ENCODE results near the gene IRF2BP2. TPM values are rescaled to one million over a fixed set of nuclear protein-coding genes. Genes with fewer than 3 reads are reported as not detected.

Gene IRF2BP2
- total and polyA plus RNA-seq, 10 of the 15 experiments (the other 5 are each of a cell fraction or from before 2014, with no cell fraction given): 7.5 to 114 (median 52.3) TPM

- no peaks in the 10 kb centered on the region for H3K27me3 ChIP-seq (replicated peaks in 1 of 2; ENCODE audit: control insufficient read depth in 2 of 2, insufficient read depth in 2 of 2, low read length in 1 of 2)
- no peak overlapping the region for H3K27ac ChIP-seq (ENCODE audit: control insufficient read depth, insufficient read depth)
- WGBS (ENCODE audit: insufficient coverage, insufficient replicate concordance, low lambda C conversion rate, missing lambda C conversion rate): 84% methylated on average over 14 of the region's 14 CpGs
- ChIA-PET CTCF (interaction anchor here (1.1 to 1.9 kb wide), 2 partner anchors 14 to 21 kb away, joined by 3 to 6 read pairs; no protein-coding TSS in a partner anchor), RAD21 (ENCODE audit: unreplicated experiment) (no interaction called here), POLR2A (interaction anchor here (1.1 kb wide), 1 partner anchor 81 kb away, joined by 4 read pairs; no protein-coding TSS in a partner anchor), SMC1A (ENCODE audit: uncharacterized antibody, unreplicated experiment) (interaction anchor here (0.5 to 2.3 kb wide), 7 partner anchors 11 to 189 kb away, joined by 3 to 8 read pairs (median 3); no protein-coding TSS in a partner anchor)
- no peaks in the 10 kb centered on the region for H4K20me1 ChIP-seq (ENCODE audit: control insufficient read depth, insufficient read depth)
- H3K36me3 ChIP-seq (ENCODE audit: control insufficient read depth in 2 of 2, insufficient read depth in 2 of 2, low read length in 1 of 2): no peaks in the 10 kb centered on the region
- intact Hi-C loops (cut with micrococcal nuclease; ENCODE audit: unreplicated experiment) (no loop called here), in situ Hi-C loops (cut with MboI) (no loop called here)
- no peak overlapping the region for H2AFZ ChIP-seq (ENCODE audit: control insufficient read depth, low read depth, low read length)
- H3K4me1 ChIP-seq (ENCODE audit: control insufficient read depth, insufficient read depth, low read length): no peaks in the 10 kb centered on the region
- DNase-seq (ENCODE audit: low read depth, low spot score): no peak
- peaks cover 2% of the 10 kb centered on the region; the same call in 2 of the 3 replicates for H3K9me3 ChIP-seq (replicated peaks; ENCODE audit: control insufficient read depth, insufficient read depth, low read length)
- no peak for FAIRE-seq
- TF ChIP-seq BHLHE40 (IDR thresholded peaks at IDR 0.05; ENCODE audit: borderline replicate concordance in 1 of 2, low read depth in 2 of 2, low read length in 1 of 2): 0 out of 4 replicates have a peak, but pooled peaks of 1 of the 2 experiments have one; percentile 12
- no peak for TF ChIP-seq E2F4 (IDR thresholded peaks at IDR 0.05; ENCODE audit: low read depth, low read length)
- H3K79me2 ChIP-seq (ENCODE audit: control insufficient read depth, insufficient read depth, low read length): no peaks in the 10 kb centered on the region
- ATAC-seq: no peak
- no peak overlapping the region for H3K4me2 ChIP-seq (ENCODE audit: control insufficient read depth, insufficient read depth)
- H3K4me3 ChIP-seq: no peak overlapping the region
- BruUV-seq (replicated peaks): no TSS peak
- H3K9ac ChIP-seq (ENCODE audit: control insufficient read depth, insufficient read depth, low read length): no peak overlapping the region
Observed at GRCh38 chr1:234643111-234643849, 33.3 kb upstream of the IRF2BP2 start.

GRCh38 chr1:234642428-234642827 is 32.5 kb upstream of the IRF2BP2 start:
- Histone ChIP-seq H3K4me2 (ENCODE audit: control insufficient read depth, insufficient read depth) (no peak overlapping the region), H4K20me1 (ENCODE audit: control insufficient read depth, insufficient read depth) (no peaks in the 10 kb centered on the region), H3K4me1 (ENCODE audit: control insufficient read depth, insufficient read depth, low read length) (no peaks in the 10 kb centered on the region), H3K79me2 (ENCODE audit: control insufficient read depth, insufficient read depth, low read length) (no peaks in the 10 kb centered on the region), H3K9ac (ENCODE audit: control insufficient read depth, insufficient read depth, low read length) (no peak overlapping the region), H3K9me3 (replicated peaks; ENCODE audit: control insufficient read depth, insufficient read depth, low read length) (peaks cover 2% of the 10 kb centered on the region; the same call in 2 of the 3 replicates), H3K4me3 (no peak overlapping the region), H2AFZ (ENCODE audit: control insufficient read depth, low read depth, low read length) (no peak overlapping the region), H3K27me3 (replicated peaks in 1 of 2; ENCODE audit: control insufficient read depth in 2 of 2, insufficient read depth in 2 of 2, low read length in 1 of 2) (no peaks in the 10 kb centered on the region), H3K36me3 (ENCODE audit: control insufficient read depth in 2 of 2, insufficient read depth in 2 of 2, low read length in 1 of 2) (no peaks in the 10 kb centered on the region), H3K27ac (ENCODE audit: control insufficient read depth, insufficient read depth) (no peak overlapping the region)
- ChIA-PET CTCF (interaction anchor here (1.1 kb wide), 1 partner anchor 15 kb away, joined by 4 read pairs; no protein-coding TSS in a partner anchor), POLR2A (interaction anchor here (0.6 to 1.1 kb wide), 2 partner anchors 82 to 995 kb away, joined by 3 to 4 read pairs; no protein-coding TSS in a partner anchor), RAD21 (ENCODE audit: unreplicated experiment) (interaction anchor here (0.7 kb wide), 1 partner anchor 30 kb away, joined by 3 read pairs; no protein-coding TSS in a partner anchor), SMC1A (ENCODE audit: uncharacterized antibody, unreplicated experiment) (interaction anchor here (0.5 to 1.6 kb wide), 4 partner anchors 13 to 33 kb away, joined by 3 read pairs; no protein-coding TSS in a partner anchor)
- TF ChIP-seq RAD51 (IDR thresholded peaks at IDR 0.05): no peak
- TF ChIP-seq HDAC6 (IDR thresholded peaks at IDR 0.05; ENCODE audit: unreplicated experiment): no peak
- no peak for TF ChIP-seq SP1 (IDR thresholded peaks at IDR 0.05; ENCODE audit: low read depth, low read length)
- peak; percentile 32; the same call in 1 of the 2 replicates for TF ChIP-seq ZNF217 (IDR thresholded peaks at IDR 0.05)
- no peak for FAIRE-seq
- DNase-seq (ENCODE audit: low read depth, low spot score): no peak
- 70% methylated on average over 2 of the region's 2 CpGs for WGBS (ENCODE audit: insufficient coverage, insufficient replicate concordance, low lambda C conversion rate, missing lambda C conversion rate)
- no TSS peak for BruUV-seq (replicated peaks)
- in situ Hi-C loops (cut with MboI): no loop called here
- ATAC-seq: no peak
- intact Hi-C loops (cut with micrococcal nuclease; ENCODE audit: unreplicated experiment): no loop called here
